Upper lobe of right lung (tissue), 1 donor: Measurements from ENCODE around the gene PPA2. TPM values are rescaled to one million over a fixed set of nuclear protein-coding genes. Genes with fewer than 3 reads are reported as not detected.

Experiments
- ATAC-seq: fragments of 200-7000 bp; cut with Tn5 transposase; one replicate; pipeline ENCODE4 v1.9.1; 2020; ENCODE audit warnings: mild to moderate bottlenecking, moderate library complexity
- DNase-seq: peaks from one replicate; pipeline ENCODE4 v3.0.0-alpha.2; 2020
- H3K27ac ChIP-seq: fragments of 200-600 bp; one replicate; pipeline ENCODE4 v1.8.0; 2022
- H3K27me3 ChIP-seq: fragments of 200-600 bp; one replicate; pipeline ENCODE4 v1.8.0; 2022; ENCODE audit warnings: mild to moderate bottlenecking
- H3K36me3 ChIP-seq: fragments of 200-600 bp; one replicate; pipeline ENCODE4 v1.8.0; 2022
- H3K4me1 ChIP-seq: fragments of 200-600 bp; one replicate; pipeline ENCODE4 v1.8.0; 2022
- H3K4me3 ChIP-seq: fragments of 200-600 bp; one replicate; pipeline ENCODE4 v1.8.0; 2022; ENCODE audit warnings: mild to moderate bottlenecking
- H3K9me3 ChIP-seq: fragments of 200-600 bp; one replicate; pipeline ENCODE4 v1.8.0; 2022
- CTCF ChIP-seq: fragments of 200-600 bp; IDR thresholded peaks from one replicate; pipeline ENCODE4 v1.8.0; 2022; ENCODE audit warnings: antibody characterized with exemption
- intact Hi-C: fragments of 100-400 bp; cut with DNase I; formaldehyde crosslinking; loops from one replicate; pipeline ENCODE4 v1.11.0; 2022
- total RNA-seq: library from RNA; stranded (reverse); fragmentation: NEBNext Ultra II Directional; extraction: Animal tissue kit (Norgen Biotek cat#: 25700); gene quantifications from one replicate; pipeline ENCODE4 v1.2.1, GENCODE V29; 2021
- donor health status: DM: no; HTN: yes; CAD: no; lungs with severe emphysema.

The PPA2 gene
- total RNA-seq, 1 donor from 2014 or later, result 66.5 TPM

DNA sequence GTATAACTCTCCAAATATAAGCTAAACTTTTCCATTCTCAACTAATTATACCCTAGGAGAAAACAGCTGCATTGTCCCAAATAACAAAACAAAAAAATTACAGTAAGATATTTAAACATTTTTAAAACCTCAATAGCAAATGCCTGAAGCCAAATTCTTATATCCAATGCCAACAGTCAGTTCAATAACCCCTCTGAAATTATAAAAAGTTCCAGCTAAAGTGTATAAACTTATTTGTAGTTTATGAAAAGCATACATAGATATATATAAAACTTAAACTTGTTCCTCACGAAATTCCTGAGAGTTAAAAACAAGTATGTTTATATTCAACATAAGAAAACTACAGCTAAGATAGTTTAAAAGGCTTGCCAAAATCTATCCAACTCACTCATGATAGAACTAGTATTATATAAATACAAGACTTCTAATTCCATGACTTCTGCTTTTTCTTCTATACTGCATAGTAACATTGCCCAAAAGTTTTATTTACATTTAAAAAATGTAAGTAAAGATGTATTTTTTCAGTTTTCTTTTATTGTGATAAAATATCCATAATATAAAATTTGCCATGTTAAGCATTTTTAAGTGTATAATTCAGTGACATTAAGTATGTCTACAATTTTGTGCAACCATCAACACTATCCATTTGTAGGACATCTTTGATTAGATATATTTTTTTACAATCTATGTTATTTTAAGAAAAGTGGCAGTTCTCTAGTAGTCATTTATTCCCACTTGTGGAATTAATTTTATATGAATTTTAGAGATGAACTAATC is 72.8 kb downstream of the PPA2 start:
- intact Hi-C loops, result no loop called here

GRCh38 chr4:105399532-105400161 is 74.2 kb downstream of the PPA2 start:
- intact Hi-C loops, result no loop called here
- no peak for TF ChIP-seq CTCF
- no peak for ATAC-seq
- no peaks in the 10 kb centered on the region for H3K4me1 ChIP-seq
- no peaks in the 10 kb centered on the region for H3K27me3 ChIP-seq
- H3K4me3 ChIP-seq, result no peak overlapping the region
- no peaks in the 10 kb centered on the region for H3K9me3 ChIP-seq
- no peak overlapping the region for H3K27ac ChIP-seq
- DNase-seq, result no peak
- H3K36me3 ChIP-seq, result peaks cover 4% of the 10 kb centered on the region

More for the DNA sequence above, 72.8 kb downstream of the PPA2 start:
- no peak overlapping the region for H3K27ac ChIP-seq
- H3K36me3 ChIP-seq, result peaks cover 4% of the 10 kb centered on the region
- H3K4me1 ChIP-seq, result no peaks in the 10 kb centered on the region
- no peak overlapping the region for H3K4me3 ChIP-seq
- TF ChIP-seq CTCF, result no peak
- no peak for DNase-seq
- ATAC-seq, result no peak
- H3K9me3 ChIP-seq, result no peaks in the 10 kb centered on the region
- no peaks in the 10 kb centered on the region for H3K27me3 ChIP-seq

- ATAC-seq, result no peak
- Histone ChIP-seq H3K4me3 (no peak overlapping the region), H3K4me1 (no peaks in the 10 kb centered on the region), H3K9me3 (no peaks in the 10 kb centered on the region), H3K27ac (no peak overlapping the region), H3K27me3 (no peaks in the 10 kb centered on the region), H3K36me3 (peaks cover 8% of the 10 kb centered on the region)
- no peak for TF ChIP-seq CTCF
- no peak for DNase-seq
- intact Hi-C loops, result no loop called here
Measured at GRCh38 chr4:105392858-105393257, 81.0 kb downstream of the PPA2 start.

- Histone ChIP-seq H3K9me3 (no peaks in the 10 kb centered on the region), H3K4me3 (no peak overlapping the region), H3K27me3 (no peaks in the 10 kb centered on the region), H3K4me1 (no peaks in the 10 kb centered on the region), H3K27ac (no peak overlapping the region), H3K36me3 (peaks cover 15% of the 10 kb centered on the region)
- ATAC-seq, result no peak
- no peak for DNase-seq
- no peak for TF ChIP-seq CTCF
- intact Hi-C loops, result no loop called here
Measured at GRCh38 chr4:105389167-105389566, 84.7 kb downstream of the PPA2 start.

GRCh38 chr4:105387466-105387865 is 86.4 kb downstream of the PPA2 start:
- Histone ChIP-seq H3K4me1 (no peaks in the 10 kb centered on the region), H3K4me3 (no peak overlapping the region), H3K9me3 (no peaks in the 10 kb centered on the region), H3K27ac (no peak overlapping the region), H3K27me3 (no peaks in the 10 kb centered on the region), H3K36me3 (peaks cover 16% of the 10 kb centered on the region)
- no peak for ATAC-seq
- TF ChIP-seq CTCF, result no peak
- DNase-seq, result no peak
- intact Hi-C loops, result no loop called here
